ENCODE data around the gene HFE. TPM values are rescaled to one million over a fixed set of nuclear protein-coding genes. Genes with fewer than 3 reads are reported as not detected.
A peak's percentile ranks its signal among the peaks of the same experiment; 100 is the strongest.

HFE gene
- total RNA-seq, 1 experiment from 2014 or later, result 5.7 TPM

DNA sequence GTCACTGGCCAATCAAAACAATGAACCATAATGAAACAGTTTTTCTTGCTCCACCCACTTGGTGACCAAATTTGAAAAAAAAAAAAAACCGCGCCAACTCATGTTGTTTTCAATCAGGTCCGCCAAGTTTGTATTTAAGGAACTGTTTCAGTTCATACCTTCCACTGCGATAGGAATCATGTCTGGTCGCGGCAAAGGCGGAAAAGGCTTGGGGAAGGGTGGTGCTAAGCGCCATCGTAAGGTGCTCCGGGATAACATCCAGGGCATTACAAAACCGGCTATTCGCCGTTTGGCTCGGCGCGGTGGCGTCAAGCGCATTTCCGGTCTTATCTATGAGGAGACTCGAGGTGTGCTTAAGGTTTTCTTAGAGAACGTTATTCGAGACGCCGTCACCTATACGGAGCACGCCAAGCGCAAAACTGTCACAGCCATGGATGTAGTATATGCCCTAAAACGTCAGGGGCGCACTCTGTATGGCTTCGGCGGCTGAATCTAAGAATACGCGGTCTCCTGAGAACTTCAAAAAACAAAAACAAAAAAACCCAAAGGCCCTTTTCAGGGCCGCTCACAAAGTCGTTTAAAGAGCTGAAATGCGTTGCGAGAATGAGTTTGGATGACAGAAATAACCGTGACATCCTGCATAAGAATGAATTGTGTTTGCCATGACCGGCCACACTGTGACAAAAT lies 16.7 kb downstream of the HFE start:
- intact Hi-C loops (cut with micrococcal nuclease; ENCODE audit: unreplicated experiment), result loop anchor here (1.0 to 2.0 kb wide), 5 partner anchors 18 to 77 kb away; a partner anchor contains a TSS
- H3K27me3 Mint-ChIP-seq (ENCODE audit: insufficient read depth, unreplicated experiment), result peaks cover 5% of the 10 kb centered on the region
- peak overlapping the region; percentile 80 for H3K4me3 Mint-ChIP-seq (ENCODE audit: unreplicated experiment)

DNA sequence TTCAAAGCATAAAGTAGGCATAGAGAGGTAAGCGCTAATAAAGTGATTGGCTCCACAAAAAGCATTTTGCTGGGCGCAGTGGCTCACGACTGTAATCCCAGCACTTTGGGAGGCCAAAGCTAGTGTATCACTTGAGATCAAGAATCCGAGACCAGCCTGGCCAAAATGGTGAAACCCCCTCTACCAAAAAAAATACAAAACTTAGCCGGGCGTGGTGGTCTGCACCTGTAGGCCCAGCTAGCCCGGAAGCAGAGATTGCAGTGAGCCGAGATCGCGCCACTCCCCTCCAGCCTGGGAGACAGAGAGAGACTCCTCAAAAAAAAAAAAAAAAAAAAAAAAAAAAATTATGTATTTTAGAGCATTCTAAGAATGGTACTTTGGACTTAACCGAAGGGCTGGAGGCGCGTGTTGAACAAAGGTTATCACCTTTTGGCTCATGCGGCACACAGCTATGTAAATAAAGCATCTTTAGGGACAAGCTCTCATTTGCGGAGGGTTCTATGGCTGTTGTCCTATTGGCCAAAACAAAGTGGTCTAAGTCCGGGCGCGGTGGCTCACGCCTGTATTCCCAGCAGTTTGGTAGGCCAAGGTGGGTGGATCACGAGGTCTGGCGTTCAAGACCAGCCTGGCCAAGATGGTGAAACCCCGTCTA lies 17.4 kb downstream of the HFE start:
- no peaks in the 10 kb centered on the region for H3K27me3 ChIP-seq (replicated peaks; ENCODE audit: control insufficient read depth, insufficient read depth, low read length)
- TF ChIP-seq, protein P1, sequence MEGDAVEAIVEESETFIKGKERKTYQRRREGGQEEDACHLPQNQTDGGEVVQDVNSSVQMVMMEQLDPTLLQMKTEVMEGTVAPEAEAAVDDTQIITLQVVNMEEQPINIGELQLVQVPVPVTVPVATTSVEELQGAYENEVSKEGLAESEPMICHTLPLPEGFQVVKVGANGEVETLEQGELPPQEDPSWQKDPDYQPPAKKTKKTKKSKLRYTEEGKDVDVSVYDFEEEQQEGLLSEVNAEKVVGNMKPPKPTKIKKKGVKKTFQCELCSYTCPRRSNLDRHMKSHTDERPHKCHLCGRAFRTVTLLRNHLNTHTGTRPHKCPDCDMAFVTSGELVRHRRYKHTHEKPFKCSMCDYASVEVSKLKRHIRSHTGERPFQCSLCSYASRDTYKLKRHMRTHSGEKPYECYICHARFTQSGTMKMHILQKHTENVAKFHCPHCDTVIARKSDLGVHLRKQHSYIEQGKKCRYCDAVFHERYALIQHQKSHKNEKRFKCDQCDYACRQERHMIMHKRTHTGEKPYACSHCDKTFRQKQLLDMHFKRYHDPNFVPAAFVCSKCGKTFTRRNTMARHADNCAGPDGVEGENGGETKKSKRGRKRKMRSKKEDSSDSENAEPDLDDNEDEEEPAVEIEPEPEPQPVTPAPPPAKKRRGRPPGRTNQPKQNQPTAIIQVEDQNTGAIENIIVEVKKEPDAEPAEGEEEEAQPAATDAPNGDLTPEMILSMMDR (IDR thresholded peaks at IDR 0.05; ENCODE audit: insufficient read depth in 1 of 2, low read depth in 1 of 2, low read length in 1 of 2, severe bottlenecking in 1 of 2, unreplicated experiment in 1 of 2), result no peak
- no peaks in the 10 kb centered on the region for H3K36me3 ChIP-seq (ENCODE audit: control insufficient read depth, insufficient read depth, low read length)
- no peaks in the 10 kb centered on the region; the same call in 1 of the 2 replicates for H3K9me3 ChIP-seq
- CTCF ChIA-PET, result interaction anchor here (0.5 kb wide), 1 partner anchor 32 kb away, joined by 3 read pairs; no protein-coding TSS in a partner anchor
- peak; percentile 72 to 87 for DNase-seq
- H3K4me1 Mint-ChIP-seq (ENCODE audit: low read depth, unreplicated experiment), result peaks cover 14% of the 10 kb centered on the region
- peak overlapping the region; percentile 32 for H3K4me3 ChIP-seq (ENCODE audit: low read depth, low read length)
- H3K27me3 Mint-ChIP-seq (ENCODE audit: insufficient read depth, unreplicated experiment), result peaks cover 5% of the 10 kb centered on the region
- peaks cover 43% of the 10 kb centered on the region for H3K36me3 Mint-ChIP-seq (ENCODE audit: insufficient read depth, unreplicated experiment)
- no TSS peak for BruUV-seq (replicated peaks)
- peak overlapping the region; percentile 98 for H3K27ac Mint-ChIP-seq (ENCODE audit: unreplicated experiment)
- peak overlapping the region; percentile 80 for H3K4me3 Mint-ChIP-seq (ENCODE audit: unreplicated experiment)
- peaks cover 24% of the 10 kb centered on the region for H3K4me1 ChIP-seq
- no peaks in the 10 kb centered on the region for H3K9me3 Mint-ChIP-seq (ENCODE audit: unreplicated experiment)
- POLR2A ChIA-PET, result interaction anchor here (0.5 to 2.7 kb wide), 23 partner anchors 16 to 1710 kb away, joined by 3 to 150 read pairs (median 4); a partner anchor contains a TSS
- intact Hi-C loops (cut with micrococcal nuclease; ENCODE audit: unreplicated experiment), result loop anchor here (1.0 to 2.0 kb wide), 2 partner anchors 18 to 78 kb away; a partner anchor contains a TSS

More for the DNA sequence above, 16.7 kb downstream of the HFE start:
- H3K4me1 Mint-ChIP-seq (ENCODE audit: low read depth, unreplicated experiment), result peaks cover 14% of the 10 kb centered on the region
- peak overlapping the region; percentile 98 for H3K27ac Mint-ChIP-seq (ENCODE audit: unreplicated experiment)
- no peaks in the 10 kb centered on the region for H3K27me3 ChIP-seq (replicated peaks; ENCODE audit: control insufficient read depth, insufficient read depth, low read length)
- BruUV-seq (replicated peaks), result TSS peak; percentile 100
- ChIA-PET CTCF (interaction anchor here (0.5 to 0.9 kb wide), 2 partner anchors 33 to 78 kb away, joined by 3 read pairs; no protein-coding TSS in a partner anchor), POLR2A (interaction anchor here (0.5 to 2.7 kb wide), 30 partner anchors 9 to 1710 kb away, joined by 3 to 150 read pairs (median 6); partner anchors contain the start of gene HMGN4)
- peak; percentile 91 to 92 for DNase-seq
- H3K36me3 ChIP-seq (ENCODE audit: control insufficient read depth, insufficient read depth, low read length), result no peaks in the 10 kb centered on the region
- H3K36me3 Mint-ChIP-seq (ENCODE audit: insufficient read depth, unreplicated experiment), result peaks cover 40% of the 10 kb centered on the region
- H3K4me3 ChIP-seq (ENCODE audit: low read depth, low read length), result peak overlapping the region; percentile 32
- H3K4me1 ChIP-seq, result peaks cover 18% of the 10 kb centered on the region
- no peaks in the 10 kb centered on the region for H3K9me3 Mint-ChIP-seq (ENCODE audit: unreplicated experiment)
- no peaks in the 10 kb centered on the region; the same call in 1 of the 2 replicates for H3K9me3 ChIP-seq
- TF ChIP-seq, protein P1 (IDR thresholded peaks at IDR 0.05; ENCODE audit: insufficient read depth in 1 of 2, low read depth in 1 of 2, low read length in 1 of 2, severe bottlenecking in 1 of 2, unreplicated experiment in 1 of 2), result peak; percentile 21 to 27

DNA sequence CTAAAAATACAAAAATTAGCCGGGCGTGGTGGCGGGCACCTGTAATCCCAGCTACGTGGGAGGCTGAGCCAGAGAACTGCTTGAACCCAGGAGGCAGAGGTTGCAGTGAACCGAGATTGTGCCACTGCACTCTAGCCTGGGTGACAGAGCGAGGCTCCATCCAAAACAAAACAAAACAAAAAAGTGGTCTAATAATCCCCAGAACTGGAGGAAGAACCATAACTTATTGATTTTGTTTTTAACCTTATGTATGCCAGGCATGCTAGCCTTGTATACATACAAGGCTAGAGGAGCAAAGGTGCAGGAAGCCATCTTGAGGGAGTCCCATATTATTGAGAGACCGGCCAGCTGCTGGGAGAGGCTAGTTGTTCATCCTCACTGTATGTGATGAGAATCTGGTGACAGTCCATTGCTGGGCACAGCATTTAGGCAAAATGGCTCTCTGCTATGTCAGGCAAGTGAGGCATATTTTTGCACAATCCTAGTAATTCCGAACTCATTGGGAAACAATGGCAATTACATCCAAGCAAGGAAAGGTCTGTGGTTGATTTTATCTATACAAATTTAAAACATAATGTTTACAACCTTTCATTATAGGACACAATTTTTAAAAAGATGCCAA lies 18.0 kb downstream of the HFE start:
- intact Hi-C loops (cut with micrococcal nuclease; ENCODE audit: unreplicated experiment), result loop anchor here (2.0 kb wide), 1 partner anchor 78 kb away; a partner anchor contains a TSS
- H3K36me3 ChIP-seq (ENCODE audit: control insufficient read depth, insufficient read depth, low read length), result no peaks in the 10 kb centered on the region
- Mint-ChIP-seq H3K36me3 (ENCODE audit: insufficient read depth, unreplicated experiment) (peaks cover 46% of the 10 kb centered on the region), H3K9me3 (ENCODE audit: unreplicated experiment) (no peaks in the 10 kb centered on the region), H3K4me1 (ENCODE audit: low read depth, unreplicated experiment) (peaks cover 14% of the 10 kb centered on the region), H3K4me3 (ENCODE audit: unreplicated experiment) (peak overlapping the region; percentile 80), H3K27me3 (ENCODE audit: insufficient read depth, unreplicated experiment) (peaks cover 5% of the 10 kb centered on the region), H3K27ac (ENCODE audit: unreplicated experiment) (peak overlapping the region; percentile 98)
- no peak overlapping the region for H3K4me3 ChIP-seq (ENCODE audit: low read depth, low read length)
- BruUV-seq (replicated peaks), result no TSS peak
- H3K9me3 ChIP-seq, result no peaks in the 10 kb centered on the region; the same call in 1 of the 2 replicates
- CTCF ChIA-PET, result no interaction called here
- POLR2A ChIA-PET, result interaction anchor here (0.6 to 2.7 kb wide), 16 partner anchors 15 to 1709 kb away, joined by 3 to 150 read pairs (median 7); a partner anchor contains a TSS
- TF ChIP-seq, protein P1 (IDR thresholded peaks at IDR 0.05; ENCODE audit: insufficient read depth in 1 of 2, low read depth in 1 of 2, low read length in 1 of 2, severe bottlenecking in 1 of 2, unreplicated experiment in 1 of 2), result no peak
- H3K27me3 ChIP-seq (replicated peaks; ENCODE audit: control insufficient read depth, insufficient read depth, low read length), result no peaks in the 10 kb centered on the region
- peaks cover 25% of the 10 kb centered on the region for H3K4me1 ChIP-seq
- DNase-seq, result no peak
